HepG2 (cell line): ENCODE measurements around the gene RAP1A. TPM values are rescaled to one million over a fixed set of nuclear protein-coding genes. Genes with fewer than 3 reads are reported as not detected.

Experiments used
- HNRNPLL ChIP-seq: fragments of 200-400 bp; formaldehyde crosslinking; IDR thresholded peaks from 2 replicates; pipeline ENCODE4 v1.6.1; 2017; ENCODE audit warnings: mild to moderate bottlenecking, low read depth, low read length; ENCODE audit not compliant: poor library complexity, severe bottlenecking
- MED13 ChIP-seq: sonication (generic); formaldehyde crosslinking; IDR thresholded peaks from 2 replicates; pipeline ENCODE4 v1.5.0; 2020; ENCODE audit warnings: missing genetic modification reagents
- NFIC ChIP-seq: IDR thresholded peaks from 2 replicates; pipeline ENCODE4 v1.6.1; 2012; ENCODE audit warnings: mild to moderate bottlenecking, low read length, inconsistent platforms
- RARA ChIP-seq: IDR thresholded peaks from 2 replicates; pipeline ENCODE4 v1.6.1; 2016; ENCODE audit warnings: missing genetic modification reagents, missing compliant biosample characterization
- SCMH1 ChIP-seq: sonication (generic); formaldehyde crosslinking; IDR thresholded peaks from 2 replicates; pipeline ENCODE4 v1.9.0; 2021; ENCODE audit warnings: missing genetic modification reagents, mild to moderate bottlenecking, borderline replicate concordance
- SMAD1 ChIP-seq: sonication (generic); formaldehyde crosslinking; IDR thresholded peaks from 2 replicates; pipeline ENCODE4 v1.4.0; 2020; ENCODE audit warnings: missing genetic modification reagents, low read depth, mild to moderate bottlenecking, borderline replicate concordance
- SNRNP70 ChIP-seq: fragments of 200-400 bp; formaldehyde crosslinking; IDR thresholded peaks from 2 replicates; pipeline ENCODE4 v1.6.1; 2017; ENCODE audit warnings: mild to moderate bottlenecking, low read depth, low read length, moderate library complexity
- TBP ChIP-seq: sonication (generic); formaldehyde crosslinking; IDR thresholded peaks from 2 replicates; pipeline ENCODE4 v1.5.0; 2020; ENCODE audit warnings: missing genetic modification reagents
- ZC3H4 ChIP-seq: sonication (generic); formaldehyde crosslinking; IDR thresholded peaks from 2 replicates; pipeline ENCODE4 v1.4.0; 2020; ENCODE audit warnings: missing genetic modification reagents, borderline replicate concordance
- ZNF121 ChIP-seq: sonication (generic); formaldehyde crosslinking; IDR thresholded peaks from 2 replicates; pipeline ENCODE4 v1.5.0; 2020; ENCODE audit warnings: mild to moderate bottlenecking, missing genetic modification reagents
- ZNF382 ChIP-seq: sonication (generic); formaldehyde crosslinking; IDR thresholded peaks from 2 replicates; pipeline ENCODE4 v1.5.0; 2020; ENCODE audit warnings: missing genetic modification reagents, mild to moderate bottlenecking, borderline replicate concordance
- ZNF749 ChIP-seq: sonication (generic); formaldehyde crosslinking; IDR thresholded peaks from 2 replicates; pipeline ENCODE4 v1.8.0; 2022; ENCODE audit warnings: mild to moderate bottlenecking, missing genetic modification reagents, moderate library complexity, borderline replicate concordance
- ZNF782 ChIP-seq: sonication (generic); formaldehyde crosslinking; IDR thresholded peaks from 2 replicates; pipeline ENCODE4 v1.4.0; 2020; ENCODE audit warnings: missing genetic modification reagents, mild to moderate bottlenecking, borderline replicate concordance
- polyA plus RNA-seq, 8 experiments: library from polyadenylated mRNA; depleted of rRNA in 3 of 8; stranded (reverse) in 7 of 8; unstranded in 1 of 8; fragments of >200 nt; fragmentation: Illumina TruSeq in 4 of 8; extraction: Trizol in 4 of 8; gene quantifications; 2 replicates each; pipeline versions ENCODE4 v1.2.1 to v1.2.3, GENCODE V29; 2011 to 2016; ENCODE audit warnings: low read depth in 4 of 8, missing spikeins in 1 of 8, mixed read lengths in 1 of 8; ENCODE audit not compliant: insufficient read depth in 1 of 8
- total RNA-seq, 5 experiments: library from RNA; depleted of rRNA; stranded (reverse); fragments of >200 nt; fragmentation: Illumina TruSeq; extraction: Trizol; gene quantifications; 2 replicates each; pipeline ENCODE4 v1.2.3, GENCODE V29; 2016; ENCODE audit warnings: low read depth in 1 of 5
- TF ChIP-seq, protein P1 (sequence below): sonication (generic); formaldehyde crosslinking; IDR thresholded peaks from 2 replicates; pipeline ENCODE4 v1.4.0; 2020; ENCODE audit warnings: missing genetic modification reagents
- TF ChIP-seq, protein P2 (sequence below): sonication (generic); formaldehyde crosslinking; IDR thresholded peaks from 2 replicates; pipeline ENCODE4 v1.5.1; 2020; ENCODE audit warnings: missing genetic modification reagents, mild to moderate bottlenecking, borderline replicate concordance
- TF ChIP-seq, protein P3 (sequence below): sonication (generic); formaldehyde crosslinking; IDR thresholded peaks from 2 replicates; pipeline ENCODE4 v1.4.0; 2020; ENCODE audit warnings: missing genetic modification reagents, borderline replicate concordance

RAP1A gene
- total and polyA plus RNA-seq, 2 of the 13 experiments (the other 11 are each of a cell fraction or from before 2014, with no cell fraction given): 19.0 to 20.7 TPM

DNA sequence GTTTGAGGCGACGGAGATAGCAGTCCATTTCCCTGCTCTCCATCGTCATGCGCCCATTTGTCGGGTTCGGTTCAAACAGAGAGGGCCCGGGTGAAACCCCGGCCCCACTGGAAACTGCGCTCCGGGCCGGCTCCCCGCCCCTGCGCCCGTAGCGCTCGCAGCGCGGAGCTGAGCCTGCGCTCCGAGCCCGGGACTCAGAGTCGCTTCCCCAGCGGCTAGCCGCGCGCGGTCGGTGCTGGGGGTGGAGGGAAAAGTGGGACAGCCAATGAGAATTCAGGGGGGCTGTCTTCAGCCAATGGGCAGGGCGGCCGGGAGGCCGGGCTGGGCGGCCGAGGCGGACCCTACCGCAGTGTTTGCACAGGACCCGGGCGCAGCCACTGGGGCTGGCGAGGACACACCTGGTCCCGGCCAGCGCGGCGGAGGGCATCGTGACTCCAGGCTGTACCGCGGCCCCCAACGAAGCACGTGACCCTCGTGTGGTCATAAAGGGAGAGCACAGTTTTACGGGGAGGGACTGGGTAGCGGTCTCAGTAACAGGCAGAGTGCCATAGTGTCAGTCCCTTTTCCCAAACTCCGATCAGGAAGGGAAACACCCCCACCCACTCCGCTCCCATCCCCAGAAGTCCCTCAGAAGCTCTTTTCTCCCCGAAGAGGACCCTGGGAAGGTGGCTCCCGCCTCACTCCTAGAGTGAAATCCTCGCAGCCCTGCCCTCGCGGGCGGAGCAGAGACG lies 119.8 kb downstream of the RAP1A start, which contains the start of gene INKA2 (continued):
- TF ChIP-seq SCMH1 (CRISPR knock-in tag) (no peak), HNRNPLL (peak; percentile 99), ZNF749 (CRISPR knock-in tag) (0 out of 2 replicates have a peak, but pooled peaks have one; percentile 55), TBP (CRISPR knock-in tag) (no peak), ZNF121 (CRISPR knock-in tag) (0 out of 2 replicates have a peak, but pooled peaks have one; percentile 9), ZNF382 (CRISPR knock-in tag) (no peak), ZC3H4 (CRISPR knock-in tag) (no peak; the same call in 1 of the 2 replicates), NFIC (no peak), RARA (peak; percentile 34; the same call in 1 of the 2 replicates), MED13 (CRISPR knock-in tag) (peak; percentile 84; the same call in 1 of the 2 replicates), SMAD1 (no peak), ZNF782 (CRISPR knock-in tag) (peak; percentile 83; the same call in 1 of the 2 replicates), SNRNP70 (no peak)
- TF ChIP-seq, protein P1, sequence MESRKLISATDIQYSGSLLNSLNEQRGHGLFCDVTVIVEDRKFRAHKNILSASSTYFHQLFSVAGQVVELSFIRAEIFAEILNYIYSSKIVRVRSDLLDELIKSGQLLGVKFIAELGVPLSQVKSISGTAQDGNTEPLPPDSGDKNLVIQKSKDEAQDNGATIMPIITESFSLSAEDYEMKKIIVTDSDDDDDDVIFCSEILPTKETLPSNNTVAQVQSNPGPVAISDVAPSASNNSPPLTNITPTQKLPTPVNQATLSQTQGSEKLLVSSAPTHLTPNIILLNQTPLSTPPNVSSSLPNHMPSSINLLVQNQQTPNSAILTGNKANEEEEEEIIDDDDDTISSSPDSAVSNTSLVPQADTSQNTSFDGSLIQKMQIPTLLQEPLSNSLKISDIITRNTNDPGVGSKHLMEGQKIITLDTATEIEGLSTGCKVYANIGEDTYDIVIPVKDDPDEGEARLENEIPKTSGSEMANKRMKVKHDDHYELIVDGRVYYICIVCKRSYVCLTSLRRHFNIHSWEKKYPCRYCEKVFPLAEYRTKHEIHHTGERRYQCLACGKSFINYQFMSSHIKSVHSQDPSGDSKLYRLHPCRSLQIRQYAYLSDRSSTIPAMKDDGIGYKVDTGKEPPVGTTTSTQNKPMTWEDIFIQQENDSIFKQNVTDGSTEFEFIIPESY (CRISPR knock-in tag): no peak
- TF ChIP-seq, protein P2, sequence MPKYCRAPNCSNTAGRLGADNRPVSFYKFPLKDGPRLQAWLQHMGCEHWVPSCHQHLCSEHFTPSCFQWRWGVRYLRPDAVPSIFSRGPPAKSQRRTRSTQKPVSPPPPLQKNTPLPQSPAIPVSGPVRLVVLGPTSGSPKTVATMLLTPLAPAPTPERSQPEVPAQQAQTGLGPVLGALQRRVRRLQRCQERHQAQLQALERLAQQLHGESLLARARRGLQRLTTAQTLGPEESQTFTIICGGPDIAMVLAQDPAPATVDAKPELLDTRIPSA (CRISPR knock-in tag): peak; percentile 79; the same call in 1 of the 2 replicates
- TF ChIP-seq, protein P3, sequence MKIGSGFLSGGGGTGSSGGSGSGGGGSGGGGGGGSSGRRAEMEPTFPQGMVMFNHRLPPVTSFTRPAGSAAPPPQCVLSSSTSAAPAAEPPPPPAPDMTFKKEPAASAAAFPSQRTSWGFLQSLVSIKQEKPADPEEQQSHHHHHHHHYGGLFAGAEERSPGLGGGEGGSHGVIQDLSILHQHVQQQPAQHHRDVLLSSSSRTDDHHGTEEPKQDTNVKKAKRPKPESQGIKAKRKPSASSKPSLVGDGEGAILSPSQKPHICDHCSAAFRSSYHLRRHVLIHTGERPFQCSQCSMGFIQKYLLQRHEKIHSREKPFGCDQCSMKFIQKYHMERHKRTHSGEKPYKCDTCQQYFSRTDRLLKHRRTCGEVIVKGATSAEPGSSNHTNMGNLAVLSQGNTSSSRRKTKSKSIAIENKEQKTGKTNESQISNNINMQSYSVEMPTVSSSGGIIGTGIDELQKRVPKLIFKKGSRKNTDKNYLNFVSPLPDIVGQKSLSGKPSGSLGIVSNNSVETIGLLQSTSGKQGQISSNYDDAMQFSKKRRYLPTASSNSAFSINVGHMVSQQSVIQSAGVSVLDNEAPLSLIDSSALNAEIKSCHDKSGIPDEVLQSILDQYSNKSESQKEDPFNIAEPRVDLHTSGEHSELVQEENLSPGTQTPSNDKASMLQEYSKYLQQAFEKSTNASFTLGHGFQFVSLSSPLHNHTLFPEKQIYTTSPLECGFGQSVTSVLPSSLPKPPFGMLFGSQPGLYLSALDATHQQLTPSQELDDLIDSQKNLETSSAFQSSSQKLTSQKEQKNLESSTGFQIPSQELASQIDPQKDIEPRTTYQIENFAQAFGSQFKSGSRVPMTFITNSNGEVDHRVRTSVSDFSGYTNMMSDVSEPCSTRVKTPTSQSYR (CRISPR knock-in tag): peak; percentile 46; the same call in 1 of the 2 replicates
